Stimulated activated CD8-positive, alpha-beta memory T cell treated with anti-CD3 and anti-CD28 coated beads, Interleukin-7, amount 100 ng/mL, for 24 hours (primary cell): ENCODE data around the gene KRT25.
"Not testable (repeated sequence)": the region's sequence is repeated elsewhere in the genome, so short reads cannot be mapped to it uniquely, and the experiment has no call there.

ENCODE experiments used
- DNase-seq: peaks from one replicate; pipeline ENCODE4 v3.0.0-alpha.2; 2020; ENCODE audit warnings: low read depth

KRT25 gene

GRCh38 chr17:40751065-40751464 lies 4.1 kb downstream of the KRT25 start:
- no peak for DNase-seq

GRCh38 chr17:40750391-40750790 lies 4.7 kb downstream of the KRT25 start:
- DNase-seq: no peak

- not testable (repeated sequence) for DNase-seq
Measured at GRCh38 chr17:40748666-40749065, 6.5 kb downstream of the KRT25 start.

GRCh38 chr17:40738553-40738952 lies 16.6 kb downstream of the KRT25 start:
- no peak for DNase-seq

- DNase-seq: no peak
Measured at GRCh38 chr17:40735016-40735415, 20.1 kb downstream of the KRT25 start.

GRCh38 chr17:40734018-40734417 lies 21.1 kb downstream of the KRT25 start:
- DNase-seq: no peak

GRCh38 chr17:40730970-40731369 lies 24.2 kb downstream of the KRT25 start:
- DNase-seq: no peak

- DNase-seq: no peak
Measured at GRCh38 chr17:40727447-40728231, 27.5 kb downstream of the KRT25 start.

GRCh38 chr17:40726919-40727318 lies 28.2 kb downstream of the KRT25 start:
- no peak for DNase-seq

GRCh38 chr17:40724656-40725055 lies 30.5 kb downstream of the KRT25 start:
- DNase-seq: no peak

- no peak for DNase-seq
Measured at GRCh38 chr17:40722241-40722640, 32.9 kb downstream of the KRT25 start.

GRCh38 chr17:40720899-40721298 lies 34.2 kb downstream of the KRT25 start:
- no peak for DNase-seq

- DNase-seq: no peak
Measured at GRCh38 chr17:40718930-40719329, 36.2 kb downstream of the KRT25 start.

GRCh38 chr17:40717776-40718175 lies 37.4 kb downstream of the KRT25 start:
- no peak for DNase-seq

- no peak for DNase-seq
Measured at GRCh38 chr17:40714473-40714872, 40.7 kb downstream of the KRT25 start.

- DNase-seq: no peak
Measured at GRCh38 chr17:40707745-40708144, 47.4 kb downstream of the KRT25 start.

- DNase-seq: no peak
Measured at GRCh38 chr17:40705584-40705983, 49.5 kb downstream of the KRT25 start.

GRCh38 chr17:40703652-40704051 lies 51.5 kb downstream of the KRT25 start, which contains the start of gene KRT24:
KRT24 (minus strand) TSS chr17:40703752; CDS start chr17:40703693, 59 bp downstream.
- DNase-seq: no peak

- DNase-seq: no peak
Measured at GRCh38 chr17:40702271-40702670, 52.9 kb downstream of the KRT25 start.

- no peak for DNase-seq
Measured at GRCh38 chr17:40699853-40700252, 55.3 kb downstream of the KRT25 start.

- no peak for DNase-seq
Measured at GRCh38 chr17:40699371-40699770, 55.8 kb downstream of the KRT25 start.
